ENCODE data around the gene UPF1.
"Not testable (repeated sequence)": the region's sequence is repeated elsewhere in the genome, so short reads cannot be mapped to it uniquely, and the experiment has no call there.

UPF1 gene

DNA sequence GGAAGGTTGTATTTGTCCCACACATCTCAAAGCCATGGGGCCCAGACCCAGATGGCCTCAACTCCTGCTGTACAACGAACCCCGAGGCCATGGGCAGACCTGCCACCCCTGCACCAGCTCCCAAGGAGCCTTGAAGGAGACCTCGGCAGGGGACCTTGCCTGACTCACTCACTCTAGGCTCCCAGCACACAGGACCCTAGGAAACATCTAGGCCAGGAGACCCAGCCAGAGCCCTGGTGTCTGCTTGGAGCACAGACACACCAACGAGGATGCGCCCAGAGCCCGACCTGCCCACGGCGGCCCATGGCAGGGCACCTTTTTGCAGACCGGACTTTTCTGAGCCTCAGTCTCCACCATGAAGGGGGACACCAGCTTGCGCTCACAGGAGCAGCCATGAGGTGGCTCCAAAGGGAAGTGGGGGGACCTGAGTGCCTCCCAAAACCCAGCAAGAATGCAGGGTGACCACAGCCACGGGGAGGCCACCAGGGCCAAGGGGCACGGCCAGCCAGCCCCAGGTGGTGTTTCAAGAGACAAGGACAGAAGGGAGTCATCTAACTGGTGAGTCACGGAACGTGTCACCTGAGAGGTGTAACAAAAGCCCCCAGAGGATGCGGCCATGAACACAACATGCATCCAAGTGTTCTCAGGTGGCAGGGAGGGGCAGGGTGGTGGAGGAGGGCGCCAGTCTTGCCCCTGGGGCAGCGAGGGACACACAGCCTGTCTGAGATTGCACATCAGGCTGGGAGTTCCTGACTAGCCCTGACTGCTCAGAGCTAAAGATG, 69.1 kb downstream of the UPF1 start:
- DNase-seq, result no peak

GRCh38 chr19:18901491-18901890, 69.7 kb downstream of the UPF1 start:
- DNase-seq, result no peak

DNA sequence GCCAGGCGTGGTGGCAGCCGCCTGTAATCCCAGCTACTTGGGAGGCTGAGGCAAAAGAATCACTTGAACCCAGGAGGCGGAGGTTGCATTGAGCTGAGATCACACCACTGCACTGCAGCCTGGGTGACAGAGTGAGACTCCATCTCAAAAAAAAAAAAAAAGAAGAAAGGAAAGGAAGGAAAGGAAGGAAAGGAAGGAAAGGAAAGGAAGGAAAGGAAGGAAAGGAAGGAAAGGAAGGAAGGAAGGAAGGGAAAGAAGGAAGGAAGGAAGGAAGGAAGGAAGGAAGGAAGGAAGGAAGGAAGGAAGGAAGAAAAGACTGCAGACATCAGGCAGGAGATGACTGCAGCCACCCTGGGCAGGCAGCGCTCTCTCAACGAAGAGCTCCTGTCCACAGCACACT, 70.8 kb downstream of the UPF1 start:
- DNase-seq, result not testable (repeated sequence)

GRCh38 chr19:18903156-18904037, 71.6 kb downstream of the UPF1 start:
- DNase-seq, result no peak

- no peak for DNase-seq
Measured at GRCh38 chr19:18904334-18905057, 72.7 kb downstream of the UPF1 start.

- DNase-seq, result no peak
Measured at GRCh38 chr19:18905058-18905456, 73.3 kb downstream of the UPF1 start.

- DNase-seq, result no peak
Measured at GRCh38 chr19:18905513-18906236, 73.9 kb downstream of the UPF1 start.

GRCh38 chr19:18906605-18907519, 75.1 kb downstream of the UPF1 start:
- DNase-seq, result no peak

DNA sequence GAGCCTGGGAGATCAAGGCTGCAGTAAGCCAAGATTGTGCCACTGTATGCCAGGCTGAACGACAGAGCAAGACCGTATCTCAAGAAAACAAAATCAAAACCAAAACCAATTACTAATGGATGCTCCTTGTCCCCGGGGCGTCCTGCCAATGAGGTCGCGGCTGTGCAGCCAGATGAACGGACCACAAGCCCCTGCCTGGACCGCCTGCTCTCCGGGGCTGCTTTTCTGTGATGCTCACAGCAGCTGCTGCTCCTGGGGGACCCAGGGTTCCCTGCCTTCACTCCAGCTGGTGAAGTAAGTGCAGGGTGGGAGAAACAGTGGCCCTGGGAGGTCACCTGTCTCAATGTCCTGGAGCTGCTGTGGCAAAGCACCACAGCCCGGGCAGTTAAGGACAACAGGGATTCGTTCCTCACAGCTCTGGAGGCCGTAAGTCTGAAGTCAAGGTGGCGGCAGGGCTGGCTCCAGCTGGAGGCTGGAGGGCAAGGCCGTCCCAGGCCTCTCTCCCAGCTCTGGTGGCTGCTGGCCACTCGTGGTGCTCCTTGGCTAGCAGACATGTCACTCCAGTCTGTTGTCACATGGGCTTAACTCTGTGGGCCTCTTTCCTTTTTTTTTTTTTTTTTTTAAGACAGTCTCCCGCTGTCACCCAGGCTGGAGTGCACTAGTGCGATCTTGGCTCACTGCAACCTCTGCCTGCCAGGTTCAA, 77.3 kb downstream of the UPF1 start:
- DNase-seq, result no peak

DNA sequence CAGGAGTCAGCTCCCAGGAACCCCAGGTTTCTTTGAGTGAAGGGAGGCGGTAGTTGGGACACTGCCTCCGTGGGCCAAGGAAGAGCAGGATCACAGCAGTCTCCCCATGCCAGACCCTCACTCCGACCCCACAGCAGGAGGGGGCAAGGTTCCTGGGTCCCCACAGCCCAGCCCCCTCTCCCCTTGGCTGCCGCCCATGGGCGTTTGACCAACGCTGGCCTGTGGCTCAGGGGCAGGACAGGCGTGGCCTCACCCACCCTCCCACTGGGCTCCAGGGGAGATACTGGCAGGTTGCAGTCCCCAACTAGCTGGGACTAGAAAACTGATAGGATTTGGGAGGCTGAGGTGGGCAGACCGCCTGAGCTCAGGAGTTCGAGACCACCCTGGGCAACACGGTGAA, 78.3 kb downstream of the UPF1 start:
- no peak for DNase-seq

GRCh38 chr19:18910801-18911436, 79.2 kb downstream of the UPF1 start:
- no peak for DNase-seq

GRCh38 chr19:18912933-18913332, 81.2 kb downstream of the UPF1 start:
- no peak for DNase-seq

- no peak for DNase-seq
Measured at GRCh38 chr19:18913466-18913865, 81.7 kb downstream of the UPF1 start.

- peak; percentile 30 for DNase-seq
Measured at GRCh38 chr19:18915639-18916038, 83.9 kb downstream of the UPF1 start.

GRCh38 chr19:18917593-18917992, 85.8 kb downstream of the UPF1 start:
- not testable (repeated sequence) for DNase-seq
